Activated CD8-positive, alpha-beta memory T cell treated with anti-CD3 and anti-CD28 coated beads, Interleukin-2, amount 50 U/mL, for 48 hours (primary cell): ENCODE measurements around the gene NDUFV1.
"Not testable (repeated sequence)": the region's sequence is repeated elsewhere in the genome, so short reads cannot be mapped to it uniquely, and the experiment has no call there.

Source experiments
- DNase-seq: peaks from one replicate; pipeline ENCODE4 v3.0.0-alpha.2; 2020

The NDUFV1 gene

DNA sequence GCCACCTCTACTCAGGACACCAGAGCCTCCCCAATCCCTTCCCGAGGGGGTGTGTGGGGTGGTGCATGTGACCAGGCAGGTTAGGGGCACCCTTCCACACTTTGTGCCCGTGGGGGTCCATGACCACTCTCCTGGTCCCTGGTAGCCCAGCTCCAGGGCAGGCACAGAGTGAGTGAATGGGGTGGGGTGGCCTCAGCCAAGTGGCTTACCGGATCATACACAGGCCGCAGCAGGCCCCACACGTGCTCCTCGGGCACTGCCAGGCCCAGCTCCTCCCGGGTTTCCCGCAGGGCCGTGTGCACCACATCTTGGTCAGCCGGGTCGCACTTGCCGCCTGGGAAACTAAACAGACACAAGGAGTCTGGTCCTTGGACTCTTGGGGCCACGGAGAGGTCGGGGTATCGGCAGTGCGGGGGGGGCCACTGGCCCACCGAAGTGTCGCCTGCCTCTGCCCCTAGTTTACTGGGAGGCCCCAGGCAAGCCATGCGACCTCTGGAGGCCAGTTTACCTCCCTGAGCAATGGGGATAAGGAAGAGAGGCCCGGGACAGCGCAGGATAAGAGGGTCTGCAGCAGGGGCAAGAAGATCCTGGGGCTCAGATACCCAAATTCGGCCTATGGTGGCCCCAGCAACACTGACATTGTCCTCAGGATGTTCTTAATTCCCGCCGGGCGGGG lies 22.1 kb downstream of the NDUFV1 start:
- DNase-seq, result no peak

DNA sequence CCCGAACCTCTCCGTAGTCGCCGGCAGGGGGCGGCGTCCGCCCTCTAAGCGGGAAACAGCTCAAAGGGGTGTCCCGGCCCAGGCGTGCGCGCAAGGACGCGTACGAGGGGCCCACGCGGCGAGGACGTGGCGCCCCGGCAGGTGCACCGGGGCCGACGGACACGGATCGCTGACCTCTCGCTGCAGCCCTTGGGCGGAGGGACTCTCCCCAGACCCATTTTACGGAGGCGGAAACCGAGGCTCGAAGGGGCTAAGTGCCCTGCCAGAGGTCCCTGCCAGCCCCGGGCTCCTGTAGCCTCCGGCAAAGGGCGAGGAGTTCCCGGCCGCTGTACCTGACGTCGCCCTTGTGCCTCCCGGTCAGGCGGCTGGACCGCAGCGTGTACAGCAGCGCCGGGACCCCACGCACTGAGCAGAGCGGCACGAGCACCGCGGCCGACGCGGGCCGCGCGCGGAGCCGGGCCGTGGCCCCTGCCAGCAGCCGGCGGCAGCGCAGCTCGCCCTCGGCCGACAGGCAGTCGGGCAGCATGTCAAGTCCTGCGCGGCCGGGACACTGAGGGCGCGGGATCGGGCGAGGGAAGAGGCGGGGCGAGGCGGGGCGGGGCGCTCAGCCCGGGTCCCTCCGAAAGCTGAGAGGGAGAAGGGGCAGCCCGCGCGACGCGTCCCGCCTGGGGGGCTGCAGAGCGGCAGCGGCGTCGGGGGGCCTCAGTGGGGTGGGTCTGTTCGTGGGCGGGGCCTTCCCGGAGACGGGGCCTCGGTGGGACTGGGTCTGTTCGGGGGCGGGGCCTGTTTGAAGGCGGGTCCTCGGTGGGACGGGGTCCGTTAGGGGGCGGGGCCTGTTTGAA lies 22.9 kb downstream of the NDUFV1 start, which contains the start of gene NUDT8:
Gene NUDT8, minus strand, starts transcription at position 552 of the 842 bp plus-strand sequence. Its CDS starts 26 bp downstream, at position 526.
- DNase-seq, result peak; percentile 94

DNA sequence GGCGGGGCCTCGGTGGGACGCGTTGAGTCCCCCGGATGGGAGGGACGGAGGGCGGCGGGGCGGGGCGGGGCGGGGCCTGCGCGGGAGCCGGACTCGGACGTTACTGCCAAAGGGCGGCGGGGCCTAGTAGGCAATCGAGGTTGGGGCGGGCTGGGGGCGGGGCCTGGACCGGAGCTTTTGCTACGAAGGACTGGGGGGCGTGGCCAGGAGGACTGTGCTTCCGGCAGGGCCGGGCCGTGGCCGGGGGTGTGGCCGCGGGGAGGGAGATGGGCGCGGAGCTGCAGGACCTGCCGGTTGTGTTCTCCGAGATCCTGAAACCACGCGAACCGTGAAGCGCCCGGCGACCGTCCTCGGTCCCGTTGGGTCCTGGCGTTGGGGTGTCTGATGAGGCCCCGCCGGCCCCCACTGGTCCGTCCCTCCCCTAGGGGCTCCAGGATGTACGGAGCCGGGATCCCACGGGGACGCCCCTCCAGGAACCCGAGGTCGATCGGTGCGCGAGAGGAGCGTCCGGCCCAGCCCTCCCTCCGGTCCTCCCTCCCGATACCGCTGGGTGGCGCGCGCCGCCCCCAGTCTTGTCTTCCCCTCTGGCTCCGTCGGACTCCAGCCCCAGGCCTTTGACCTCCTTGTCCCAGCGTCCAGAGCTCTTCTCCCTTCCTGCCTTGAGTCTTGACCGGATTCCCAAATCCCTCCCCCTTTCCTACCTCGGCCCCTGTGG lies 23.6 kb downstream of the NDUFV1 start:
- peak; percentile 98 for DNase-seq

DNA sequence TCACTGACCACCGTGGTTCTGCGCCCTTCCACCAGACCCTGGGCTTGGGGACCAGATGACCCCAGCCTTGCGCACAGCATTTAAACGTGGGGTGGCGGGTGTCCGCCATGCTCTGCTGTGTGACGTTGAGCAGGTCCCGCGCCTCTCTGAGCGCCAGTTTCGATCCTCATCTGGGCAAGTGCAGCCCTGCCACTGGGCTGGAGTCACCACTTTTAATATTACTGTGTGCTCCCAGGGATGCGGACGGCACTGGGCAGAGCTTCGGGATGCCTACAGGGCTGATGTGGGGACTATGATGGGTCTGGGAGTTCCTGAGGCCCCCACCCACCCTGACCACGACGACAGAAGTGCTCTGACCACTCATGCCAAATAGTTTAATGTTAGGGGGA lies 24.2 kb downstream of the NDUFV1 start:
- no peak for DNase-seq

DNA sequence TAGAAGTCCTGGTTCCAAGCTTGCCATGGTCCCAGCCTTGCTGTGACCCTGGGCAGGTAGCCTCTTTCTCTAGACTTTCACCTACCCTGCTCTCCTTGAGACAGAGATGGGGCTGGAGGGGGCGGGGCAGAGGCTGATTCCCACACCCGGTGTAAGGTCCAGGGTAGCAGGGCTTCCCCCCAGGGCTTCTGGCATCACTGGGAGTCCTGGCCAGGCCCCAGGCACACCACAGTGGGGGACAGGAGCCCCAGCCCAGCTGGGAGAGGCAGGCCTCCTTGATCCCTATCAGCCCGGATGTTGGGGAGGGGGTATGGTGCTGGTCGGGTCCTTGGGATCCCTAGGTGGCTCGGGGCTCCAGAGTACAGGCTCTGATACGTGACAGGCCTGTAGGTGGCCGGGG lies 24.7 kb downstream of the NDUFV1 start:
- peak; percentile 48 for DNase-seq

DNA sequence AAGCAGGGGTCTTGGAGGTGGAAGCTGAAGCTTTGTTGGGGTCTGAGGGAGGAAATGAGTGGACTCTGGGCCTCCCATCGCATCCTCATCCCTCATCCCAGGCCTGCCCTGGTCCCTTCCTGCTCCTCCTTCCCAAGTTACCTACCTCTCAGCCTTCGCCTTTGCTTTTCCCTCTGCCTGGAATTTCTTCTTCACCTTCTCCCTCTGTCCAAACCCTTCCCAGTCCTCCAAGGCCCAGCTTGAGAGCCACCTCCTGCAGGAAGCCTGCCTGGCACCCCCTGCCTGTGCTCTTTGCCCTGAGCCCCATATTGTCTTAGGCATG lies 25.1 kb downstream of the NDUFV1 start:
- no peak for DNase-seq

DNA sequence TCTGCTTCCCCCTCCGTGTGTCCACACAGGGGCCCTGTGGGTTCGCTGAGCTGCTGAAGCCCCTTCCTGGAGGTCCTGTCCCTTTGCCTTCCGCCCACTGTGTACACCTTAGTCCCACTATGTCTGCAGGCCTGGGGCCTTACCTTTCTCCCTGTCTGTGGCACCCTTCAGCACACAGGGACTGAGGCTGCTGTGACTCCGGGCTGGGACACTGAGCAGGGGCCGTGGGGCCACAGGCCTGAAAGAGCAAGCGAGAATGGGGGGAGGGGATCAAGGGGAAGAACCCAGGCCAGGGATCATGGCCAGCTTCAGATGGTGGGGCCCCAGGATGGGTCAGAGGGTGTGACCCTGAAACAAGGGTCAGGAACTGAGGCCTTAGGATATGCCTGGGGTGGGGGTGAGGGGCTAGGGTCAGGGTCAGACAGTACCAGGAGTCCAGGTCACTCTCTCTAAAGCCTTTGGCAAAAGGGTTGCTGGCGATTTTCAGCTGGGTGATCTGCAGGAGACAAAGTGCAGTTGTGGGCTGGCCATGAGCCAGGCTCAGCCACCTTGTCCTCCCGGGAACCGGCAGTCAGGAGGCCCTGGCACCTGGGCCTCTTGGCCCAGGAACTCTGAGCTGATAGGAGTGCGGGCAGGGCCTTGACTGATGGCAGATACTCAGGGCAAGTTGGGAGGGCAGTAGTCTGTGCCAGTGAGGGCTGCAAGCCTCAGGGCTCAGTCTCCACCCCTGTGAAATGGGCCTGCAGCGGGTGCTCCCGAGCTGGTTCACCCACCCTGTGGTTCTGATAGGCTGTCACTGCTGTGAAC lies 25.6 kb downstream of the NDUFV1 start:
- no peak for DNase-seq

DNA sequence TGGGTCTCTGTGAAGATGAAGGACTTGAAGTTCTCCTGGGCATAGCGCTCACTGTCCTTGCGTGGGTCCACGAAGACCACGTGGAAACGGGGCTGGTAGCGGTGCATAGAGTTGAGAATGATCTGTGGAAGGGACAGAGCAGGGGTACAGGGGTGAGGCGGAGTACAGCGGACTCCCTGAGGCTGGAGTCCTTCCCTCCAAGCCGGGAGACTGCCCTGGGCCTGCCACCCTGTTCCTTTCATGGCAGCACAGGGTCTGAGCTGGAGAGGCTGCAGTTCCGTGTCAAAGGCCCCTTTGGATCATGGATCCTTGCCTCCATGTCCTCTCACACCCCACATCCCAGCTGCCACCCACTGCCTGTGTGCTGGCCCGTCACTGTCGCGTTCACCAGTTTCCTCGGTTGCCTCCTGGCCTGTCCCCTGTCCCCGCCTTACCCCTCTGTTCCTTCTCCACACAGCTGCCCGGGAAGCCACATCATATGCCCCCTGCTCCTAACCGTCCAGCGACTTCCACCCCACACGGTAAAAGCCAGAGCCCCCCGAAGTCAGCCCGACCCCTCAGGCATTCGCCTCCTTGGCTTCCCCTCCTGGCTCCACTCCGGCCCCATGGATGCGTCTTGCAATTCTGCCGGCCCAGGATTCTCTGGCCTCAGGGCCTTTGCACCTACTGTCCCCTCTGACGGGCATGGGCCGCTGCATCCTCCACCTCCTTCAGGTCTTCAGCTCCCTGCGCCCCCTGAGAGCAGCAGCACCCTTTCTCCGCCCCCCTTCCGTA lies 26.4 kb downstream of the NDUFV1 start:
- DNase-seq, result no peak

DNA sequence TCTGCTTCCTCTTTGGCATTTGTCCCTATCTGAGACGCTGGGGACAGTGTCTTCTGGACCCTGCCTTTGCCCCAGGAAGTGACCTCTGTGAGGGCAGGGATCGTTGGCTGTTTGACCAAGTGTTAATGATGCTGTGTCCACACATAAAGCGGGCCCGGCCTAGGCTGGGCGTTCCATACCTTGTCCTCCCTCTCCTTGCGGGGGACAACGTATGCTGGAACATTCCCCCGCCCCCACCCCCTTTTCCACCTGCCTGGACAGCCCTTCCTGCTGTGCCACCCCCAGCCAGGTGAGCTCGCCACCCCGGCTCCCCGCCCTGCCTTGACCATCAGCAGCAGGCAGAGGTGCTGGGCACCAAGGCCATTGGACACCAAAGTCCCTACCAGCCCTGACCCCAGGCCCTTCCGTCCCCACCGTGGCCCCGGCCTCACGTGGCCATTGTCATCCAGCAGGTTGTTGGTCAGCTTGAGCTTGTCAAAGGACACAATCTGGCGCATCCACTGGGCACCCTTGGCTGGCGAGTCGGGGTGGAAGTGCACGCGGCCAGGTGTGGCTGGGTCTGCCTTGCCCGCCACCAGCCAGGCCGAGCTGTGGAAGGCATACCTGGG lies 27.1 kb downstream of the NDUFV1 start:
- DNase-seq, result no peak

DNA sequence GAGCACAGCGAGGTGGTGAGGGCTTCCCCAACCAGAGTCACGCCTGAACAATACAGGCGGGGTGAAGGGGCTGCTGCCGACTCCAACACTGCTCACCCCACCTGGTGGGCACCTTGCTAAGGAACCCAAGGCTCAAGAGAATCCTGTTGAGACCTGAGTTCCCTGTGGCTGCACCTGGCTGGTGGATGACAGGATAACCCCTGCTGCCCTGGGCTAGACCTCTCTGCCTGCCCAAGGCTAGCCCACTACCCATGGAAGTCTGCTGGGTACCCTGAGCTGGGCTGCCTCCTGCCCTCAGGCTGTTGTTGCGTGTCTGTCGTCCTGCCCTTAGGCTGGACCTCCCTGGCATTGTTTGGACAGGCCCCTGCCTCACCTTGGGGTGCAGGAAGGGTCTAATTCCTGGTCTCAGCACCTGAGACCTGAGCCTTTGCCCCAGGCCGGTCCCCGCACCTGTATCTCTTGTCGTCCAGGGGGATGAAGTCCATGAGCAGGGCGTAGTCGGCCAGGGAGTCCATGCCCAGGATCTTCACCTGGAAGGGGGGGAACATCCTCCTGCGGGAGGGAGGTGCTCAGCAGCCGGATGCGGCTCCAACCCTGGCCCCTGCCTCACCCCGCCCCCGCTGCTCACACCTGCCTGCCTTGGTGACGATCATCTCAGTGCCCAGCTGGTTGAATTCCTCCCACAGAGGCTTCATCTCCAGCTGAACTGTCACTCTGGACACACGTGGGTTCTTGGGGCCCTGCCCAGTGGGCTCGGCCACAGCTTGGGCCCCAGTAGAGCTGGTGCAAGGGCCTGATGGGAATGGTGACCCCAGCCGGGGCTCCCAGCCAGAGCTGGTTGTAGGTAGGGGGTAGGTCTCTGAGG lies 27.9 kb downstream of the NDUFV1 start:
- no peak for DNase-seq

DNA sequence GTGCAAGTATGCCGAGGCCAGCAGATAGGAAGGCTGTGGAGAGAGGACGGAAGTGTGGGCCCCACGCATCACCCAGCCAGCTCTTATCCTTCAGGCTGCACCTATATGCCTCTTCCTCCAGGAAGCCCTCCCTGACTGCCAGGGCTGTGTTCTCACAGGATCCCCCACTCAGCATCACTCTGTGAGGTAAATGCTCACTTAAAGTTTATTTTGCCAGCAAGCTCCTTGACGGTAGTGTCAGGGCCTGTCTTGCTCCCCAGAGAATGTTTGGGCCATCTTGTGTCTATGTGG lies 28.4 kb downstream of the NDUFV1 start:
- no peak for DNase-seq

DNA sequence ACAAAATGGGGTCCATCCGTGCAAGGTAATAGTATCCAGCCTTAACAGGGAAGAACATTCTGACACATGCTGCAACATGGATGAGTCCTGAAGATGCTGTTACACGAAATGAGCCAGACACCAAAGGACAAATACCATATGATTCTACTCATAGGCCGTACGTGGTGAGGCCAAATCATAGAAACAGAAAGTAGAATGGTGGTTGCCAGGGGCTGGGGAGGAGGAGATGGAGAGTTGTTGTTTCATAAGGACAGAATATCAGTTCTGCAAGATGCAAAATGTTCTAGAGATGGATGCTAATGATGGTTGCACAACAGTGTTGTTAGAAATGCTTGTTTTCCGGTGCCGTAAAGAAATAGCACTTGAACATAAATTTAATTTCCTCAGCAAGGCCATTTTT lies 30.2 kb downstream of the NDUFV1 start:
- DNase-seq, result no peak

DNA sequence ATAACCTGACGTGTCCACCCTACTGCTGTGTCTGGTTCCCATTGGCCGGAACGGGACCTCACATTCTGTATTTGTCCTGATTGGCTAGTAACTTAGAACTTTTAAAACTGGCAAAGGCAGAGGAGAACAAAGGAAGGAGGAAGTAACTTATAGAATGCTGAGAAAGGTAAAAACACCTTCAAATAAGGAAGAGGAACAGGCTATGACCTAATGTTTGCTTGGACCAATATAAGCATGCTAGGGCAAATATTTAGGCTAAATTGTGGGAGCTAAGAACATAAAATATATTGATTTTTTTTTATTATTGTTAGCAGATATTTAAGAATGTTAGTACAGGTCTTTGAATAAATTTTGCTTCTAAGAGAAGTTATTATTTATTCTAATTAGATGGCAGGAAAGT lies 30.7 kb downstream of the NDUFV1 start:
- not testable (repeated sequence) for DNase-seq

DNA sequence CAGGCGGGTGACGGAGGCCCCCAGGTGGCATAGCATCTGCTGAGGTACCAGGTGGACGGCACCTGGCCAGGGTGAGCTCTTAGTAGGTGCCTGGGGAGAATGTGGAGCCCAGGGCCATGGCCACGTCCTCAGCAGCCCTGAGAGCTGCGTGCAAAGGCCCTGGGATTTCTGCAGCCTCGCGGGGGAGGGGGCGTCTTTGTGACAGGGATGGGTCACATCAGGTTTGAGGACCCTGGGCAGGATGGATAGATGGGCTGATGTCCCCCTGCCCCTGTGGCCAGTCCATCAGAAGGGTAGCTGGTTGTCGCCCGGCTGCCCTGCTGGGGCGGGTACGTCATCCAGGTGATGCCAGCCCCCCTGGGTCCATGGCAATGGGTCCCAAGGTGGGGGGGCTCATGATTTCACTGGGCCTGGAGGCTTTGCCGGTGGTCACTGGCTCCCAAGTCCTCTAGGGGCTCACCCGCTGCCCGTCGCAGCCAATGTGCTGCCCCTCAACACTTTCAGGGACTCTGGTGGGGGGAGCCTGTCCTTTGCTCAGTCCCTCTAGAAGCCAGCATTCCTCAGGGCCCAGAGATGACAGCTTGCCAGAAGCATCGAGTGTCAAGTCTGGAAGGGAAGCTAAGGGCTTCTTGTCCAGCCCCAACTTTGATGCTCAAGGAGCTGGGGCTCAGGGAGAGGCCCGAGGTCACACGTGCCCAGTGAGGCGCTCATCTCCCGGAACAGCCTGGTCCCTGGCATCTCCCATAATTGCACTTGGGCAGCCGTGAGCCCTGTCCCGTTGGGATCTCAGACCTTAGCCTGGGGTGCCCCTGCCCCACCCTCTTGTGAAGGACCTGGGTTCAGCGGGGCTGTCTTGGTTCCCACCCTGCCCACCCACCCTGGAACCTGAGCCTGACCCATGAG lies 32.0 kb downstream of the NDUFV1 start:
- no peak for DNase-seq

DNA sequence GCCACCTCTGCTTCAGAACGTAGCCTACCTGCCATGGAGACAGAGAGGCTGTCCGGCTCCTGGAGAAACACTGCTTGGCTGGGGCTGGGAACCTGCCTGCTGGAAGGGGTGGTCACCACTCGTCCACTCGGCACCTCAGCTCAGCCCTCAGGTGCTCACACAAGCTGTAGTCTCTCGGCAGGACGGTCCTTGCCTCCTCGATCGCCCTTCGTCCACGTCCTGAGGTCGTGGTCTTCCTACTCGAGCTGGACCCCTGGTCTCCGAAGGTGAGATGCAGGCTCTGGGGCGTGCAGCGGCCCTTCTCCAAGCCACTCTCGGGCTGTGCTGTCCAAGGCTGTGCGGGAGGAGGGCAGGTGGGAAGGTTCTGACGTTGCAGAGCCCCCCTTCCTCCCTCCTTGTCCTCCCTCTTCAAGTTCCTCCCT lies 32.7 kb downstream of the NDUFV1 start, which contains the start of gene TBX10:
Gene TBX10, minus strand, starts transcription at position 326 of the 422 bp plus-strand sequence. Its CDS starts 291 bp downstream, at position 35.
- DNase-seq, result no peak

DNA sequence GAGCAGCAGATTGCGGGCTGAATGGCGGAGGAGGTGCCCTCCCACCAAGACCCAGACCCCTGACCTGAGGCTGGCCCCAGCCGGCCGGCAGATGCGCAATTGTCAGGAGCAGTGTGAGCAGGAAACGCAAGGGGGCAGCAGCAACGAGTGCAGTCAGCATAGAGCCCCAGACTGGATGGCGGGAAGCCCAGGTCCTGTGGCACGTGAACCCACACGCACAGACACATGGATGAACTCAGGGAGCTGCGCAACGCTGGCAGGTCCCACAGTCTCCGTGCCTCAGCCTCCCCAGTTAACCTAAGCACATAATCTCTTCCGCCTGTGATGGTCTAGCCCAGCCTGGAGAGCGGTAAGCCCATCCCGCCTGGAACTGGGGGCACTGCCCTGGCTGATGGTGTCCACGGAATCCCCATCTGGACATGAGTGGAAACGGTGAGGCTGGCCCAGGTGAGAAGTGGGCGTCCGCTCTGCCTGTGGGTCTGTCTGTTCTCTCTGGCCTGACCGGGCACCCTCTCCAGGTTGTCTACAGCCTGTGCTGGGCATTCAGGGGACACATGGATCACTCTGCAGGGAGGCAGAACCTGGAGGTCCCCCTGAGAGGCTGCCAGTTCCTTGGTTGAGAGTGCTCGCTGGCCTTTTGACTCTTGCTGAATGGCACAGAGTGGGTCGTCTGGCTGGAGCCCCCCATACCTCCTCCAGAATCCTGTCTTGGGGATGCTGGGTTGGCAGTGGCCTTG lies 33.5 kb downstream of the NDUFV1 start:
- peak; percentile 74 for DNase-seq

DNA sequence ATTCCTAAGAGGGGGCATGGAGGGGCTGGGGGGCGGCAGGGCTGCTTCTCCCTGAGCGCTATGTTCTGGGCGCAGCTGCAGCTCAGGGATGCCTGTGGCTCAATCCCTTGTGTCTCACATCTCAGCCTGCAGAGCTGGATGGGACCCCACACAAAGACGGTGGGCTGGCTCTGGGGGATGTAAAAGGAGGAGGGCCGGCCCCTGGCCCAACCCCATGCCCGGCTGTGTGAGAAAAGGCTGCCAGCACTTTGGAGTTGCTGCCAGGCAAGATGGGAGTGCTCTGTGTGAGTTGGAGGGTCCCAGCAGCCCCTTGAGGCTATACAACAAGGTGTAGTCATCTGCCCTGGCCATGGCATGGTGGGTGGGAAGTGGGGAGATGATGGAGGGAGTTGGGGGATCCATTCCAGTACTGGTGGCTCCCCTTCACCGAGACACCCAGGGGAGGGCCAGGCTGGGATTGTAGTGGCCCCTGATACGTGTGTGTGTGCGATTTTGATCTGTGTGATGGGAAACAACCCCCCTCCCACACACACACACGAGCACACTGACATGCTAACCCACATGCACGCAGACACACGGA lies 34.1 kb downstream of the NDUFV1 start:
- DNase-seq, result no peak
